HG03521 (cell line): ENCODE data around the gene MLXIPL.
"Not testable (repeated sequence)": the region's sequence is repeated elsewhere in the genome, so short reads cannot be mapped to it uniquely, and the experiment has no call there.

Source experiments
- ATAC-seq: cut with Tn5 transposase; IDR thresholded peaks from one replicate; pipeline ENCODE4 v1.9.1; 2021; ENCODE audit warnings: mild to moderate bottlenecking, moderate library complexity; ENCODE audit not compliant: unreplicated experiment

MLXIPL gene

DNA sequence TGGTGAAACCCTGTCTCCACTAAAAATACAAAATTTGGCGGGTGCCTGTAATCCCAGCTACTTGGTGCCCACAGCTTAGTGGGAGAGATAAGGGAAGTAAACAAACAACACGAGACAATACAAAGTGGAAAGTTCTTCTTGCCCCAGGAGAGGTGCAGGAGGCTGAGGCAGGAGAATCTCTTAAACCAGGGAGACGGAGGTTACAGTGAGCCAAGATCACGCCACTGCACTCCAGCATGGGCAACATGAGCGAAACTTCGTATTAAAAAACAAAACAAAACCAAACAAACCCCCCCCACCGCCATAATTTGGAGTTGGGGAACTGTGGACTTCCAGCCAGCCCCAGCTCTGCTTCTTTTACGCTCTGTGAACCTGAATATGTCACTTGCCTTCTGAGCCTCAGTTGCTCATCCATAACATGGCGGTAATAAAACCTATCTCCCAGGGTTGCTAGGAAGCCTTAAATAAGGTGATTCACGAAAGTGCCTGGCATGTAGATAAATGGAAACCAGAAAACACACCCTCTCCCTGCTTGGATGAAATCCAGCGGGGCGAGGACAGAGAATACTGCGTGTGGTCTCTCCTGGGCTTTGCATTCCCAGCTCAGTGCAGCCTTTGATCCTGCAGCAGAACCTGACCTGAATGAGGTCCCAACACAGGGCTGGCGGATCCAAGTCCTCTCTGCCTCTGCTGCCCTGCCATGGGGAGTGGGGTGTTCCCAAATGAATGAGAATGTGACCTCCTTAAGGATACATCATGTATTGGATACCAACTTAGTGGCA is 10.2 kb downstream of the MLXIPL start:
- ATAC-seq, result no peak

- no peak for ATAC-seq
These were observed 11.6 kb downstream of the MLXIPL start for GRCh38 chr7:73612598-73613269.

GRCh38 chr7:73611017-73611555 is 13.2 kb downstream of the MLXIPL start:
- ATAC-seq, result no peak

DNA sequence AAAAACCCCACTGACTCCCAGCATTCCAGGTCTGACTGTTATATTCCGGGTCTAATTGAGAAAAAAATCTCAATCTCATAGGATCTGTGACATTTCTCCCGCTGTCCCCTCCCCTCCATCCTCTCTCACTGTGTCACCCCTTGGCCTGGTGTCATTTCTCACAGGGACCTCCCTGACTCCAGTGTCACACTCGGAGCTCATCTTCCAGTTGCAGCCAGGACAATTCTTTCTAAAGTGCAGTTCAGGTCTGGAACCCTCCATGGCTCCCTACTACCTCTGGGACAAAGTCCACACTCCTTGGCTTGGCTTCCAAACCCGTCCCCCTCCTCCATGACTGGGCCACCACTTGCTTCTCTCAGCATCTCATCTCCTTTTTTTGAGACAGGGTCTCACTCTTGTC is 14.2 kb downstream of the MLXIPL start:
- no peak for ATAC-seq

GRCh38 chr7:73607692-73607983 is 16.7 kb downstream of the MLXIPL start:
- ATAC-seq, result not testable (repeated sequence)

DNA sequence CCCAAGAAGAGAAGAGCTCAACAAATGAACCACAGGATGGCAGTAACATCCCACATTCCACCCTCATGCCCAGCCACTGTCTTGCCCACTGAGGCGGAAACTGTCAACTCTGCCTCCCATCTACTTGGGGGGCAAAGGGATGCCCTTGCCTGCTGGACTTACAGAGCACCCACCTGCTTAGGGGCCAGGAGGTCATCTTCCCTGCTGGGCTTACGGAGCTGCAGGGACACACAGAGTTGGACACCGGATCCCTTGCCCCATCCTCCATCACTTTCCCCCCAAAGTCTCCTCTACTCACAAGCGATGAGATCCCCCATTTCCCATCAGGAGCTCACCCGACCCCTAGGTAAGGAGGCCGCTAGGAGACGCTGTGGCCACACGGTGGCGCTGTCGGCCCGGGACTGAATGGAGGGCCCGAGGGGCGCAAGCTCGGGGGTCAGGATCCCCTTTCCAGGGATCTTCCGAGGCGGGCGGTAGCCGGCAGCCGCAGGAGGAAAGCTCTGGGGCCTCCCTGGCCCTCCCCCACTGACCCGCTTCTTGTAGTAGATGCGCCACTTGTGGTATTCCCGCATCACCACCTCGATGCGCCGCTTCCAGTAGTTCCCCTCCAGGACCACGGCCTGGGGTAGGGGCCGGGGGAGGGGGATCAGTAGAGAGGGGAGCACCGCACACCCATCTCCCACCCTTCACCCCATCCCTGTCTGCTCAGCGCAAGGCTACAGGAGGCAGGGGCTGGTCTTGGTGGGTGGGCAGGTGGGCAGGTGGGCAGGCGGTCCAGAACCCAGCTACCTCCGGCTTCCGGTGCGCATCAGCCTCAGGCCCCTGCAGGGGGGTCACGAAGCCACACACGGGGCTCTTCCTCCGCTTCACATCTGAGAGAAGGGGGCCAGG is 17.3 kb downstream of the MLXIPL start:
- ATAC-seq, result no peak

- ATAC-seq, result no peak
These were observed 18.6 kb downstream of the MLXIPL start for GRCh38 chr7:73605601-73606220.

DNA sequence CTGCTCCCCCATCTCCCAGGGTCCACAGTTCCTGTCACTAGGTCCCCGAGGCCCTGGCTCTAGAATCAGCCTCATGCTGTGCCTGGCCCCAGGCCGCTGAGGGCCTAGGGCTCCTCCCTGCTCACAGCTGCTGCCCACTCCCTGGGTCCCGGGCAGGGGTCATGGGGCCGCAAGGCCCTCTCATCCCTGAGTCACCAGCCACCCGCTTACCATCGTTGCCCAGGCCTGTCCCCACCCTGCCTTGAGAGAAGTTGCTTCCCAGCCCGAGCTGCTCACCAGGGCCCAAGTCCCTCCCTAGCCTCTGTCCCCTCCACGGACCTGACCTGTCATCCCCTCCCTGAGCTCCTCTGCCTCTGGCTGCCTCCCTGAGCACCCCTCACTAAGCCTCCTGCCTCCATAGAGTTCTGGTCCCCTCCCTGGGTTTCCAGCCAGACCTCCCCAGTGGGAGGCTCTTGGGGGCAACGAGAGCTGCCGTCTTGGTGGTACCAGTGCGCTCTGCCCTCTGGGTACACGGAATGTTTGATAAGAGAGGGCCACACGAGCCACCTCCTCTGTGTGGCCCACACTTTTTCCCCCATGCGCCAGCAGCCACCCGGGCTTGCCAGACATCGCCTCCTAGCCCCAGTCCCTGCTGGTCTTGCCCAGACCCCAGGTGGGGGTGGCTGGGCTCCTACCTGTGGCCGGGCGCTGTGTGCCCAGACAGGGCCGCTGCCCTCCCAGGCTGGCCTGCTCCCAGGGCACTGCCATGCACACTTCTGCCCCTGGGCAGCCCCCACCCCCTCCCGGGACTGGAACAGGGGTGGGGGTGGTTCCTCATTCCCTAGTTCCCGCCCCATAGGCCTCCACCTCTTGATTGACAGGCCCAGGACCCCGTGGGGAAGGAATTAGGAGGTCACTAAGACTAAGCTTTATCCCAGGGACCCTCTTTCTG is 21.3 kb downstream of the MLXIPL start:
- ATAC-seq, result no peak

DNA sequence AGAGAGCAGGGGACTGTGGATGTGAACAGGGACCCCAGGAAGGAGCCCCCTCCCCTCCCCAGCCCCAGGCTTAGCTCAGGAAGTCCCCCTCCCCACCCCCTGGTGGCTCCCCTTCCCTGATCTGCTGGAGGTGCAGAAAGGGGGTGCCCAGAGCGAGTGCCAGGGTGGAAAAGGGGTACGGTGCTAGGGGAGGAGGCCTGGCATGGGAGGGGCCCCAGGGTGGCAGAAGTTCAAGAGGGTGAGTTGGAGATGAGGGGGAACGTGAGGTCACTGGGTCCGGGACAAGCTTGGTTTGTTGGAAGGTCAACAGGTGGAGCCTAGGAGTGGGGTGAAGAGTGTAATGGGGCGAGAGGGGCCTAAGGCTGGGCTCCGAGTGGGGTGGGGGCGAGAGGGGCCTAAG is 24.4 kb downstream of the MLXIPL start:
- no peak for ATAC-seq

DNA sequence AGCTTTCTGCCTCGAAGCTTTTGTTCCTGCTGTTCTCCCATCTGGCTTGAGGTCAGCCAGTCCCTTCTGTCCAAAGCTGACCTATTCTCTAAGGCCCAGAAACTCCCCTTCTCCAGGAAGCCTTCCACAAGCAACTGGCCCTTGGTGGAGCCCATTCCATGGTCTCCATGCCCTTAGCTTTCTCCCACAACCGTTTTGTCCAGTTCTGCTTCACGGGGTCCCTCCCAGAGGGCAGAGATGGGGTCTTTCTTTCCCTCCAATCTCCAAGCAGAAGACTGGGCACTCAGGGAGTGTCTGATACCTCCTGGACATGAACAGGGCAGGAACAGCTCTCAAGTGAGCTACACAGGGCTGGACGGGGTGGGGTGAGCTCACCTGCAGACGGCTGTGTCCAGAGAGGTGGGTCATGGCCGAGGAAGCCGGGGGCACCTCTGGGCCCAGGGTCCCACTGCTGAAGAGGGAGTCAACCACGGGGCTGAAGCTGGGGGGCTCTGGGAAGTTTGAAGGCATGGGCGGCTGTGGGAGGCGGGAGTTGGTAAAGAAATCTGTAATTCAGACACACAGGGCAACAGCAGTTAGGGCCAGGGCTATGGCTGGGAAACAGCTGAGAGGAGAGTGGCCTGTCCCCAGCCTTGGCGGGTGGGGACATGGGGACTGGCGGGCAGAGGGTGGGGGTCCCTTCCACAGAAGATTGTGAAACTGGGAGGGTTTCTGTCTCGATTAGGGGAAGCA is 25.0 kb downstream of the MLXIPL start:
- ATAC-seq, result no peak

DNA sequence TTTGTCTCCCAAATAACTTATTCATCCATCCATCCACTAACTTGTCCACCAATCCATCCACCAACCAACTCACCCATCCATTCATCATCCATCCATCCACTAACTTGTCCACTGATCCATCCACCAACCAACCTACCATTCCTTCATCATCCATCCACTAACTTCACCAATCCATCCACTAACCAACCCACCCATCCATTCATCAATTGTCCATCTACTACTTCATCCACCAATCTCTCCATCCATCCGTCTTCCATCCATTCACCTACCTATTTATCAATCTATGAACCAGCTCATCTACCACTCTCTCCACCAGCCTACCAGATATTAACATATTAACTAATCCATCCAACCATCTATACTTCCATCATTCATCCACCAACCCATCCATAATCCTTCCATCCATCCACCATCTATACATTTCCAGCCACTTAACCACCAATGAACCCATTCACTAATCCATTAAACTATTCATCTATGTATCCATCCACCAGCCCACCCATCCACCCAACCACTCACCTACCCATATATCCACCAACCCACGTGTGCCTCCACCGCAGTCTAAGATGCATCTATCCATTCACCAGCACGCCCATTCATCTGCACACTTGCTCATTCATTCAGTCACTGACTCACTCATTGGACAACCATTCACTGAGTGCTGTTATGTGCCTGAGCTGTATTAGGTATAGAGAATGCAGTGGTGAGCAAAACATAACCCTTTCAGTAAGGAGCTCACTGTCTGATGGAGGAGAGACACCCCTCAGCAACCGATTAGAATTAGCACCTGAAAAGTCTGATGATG is 26.1 kb downstream of the MLXIPL start:
- ATAC-seq, result no peak

- ATAC-seq, result no peak
These were observed 27.9 kb downstream of the MLXIPL start for GRCh38 chr7:73596191-73597065.

GRCh38 chr7:73595358-73595757 is 29.0 kb downstream of the MLXIPL start:
- ATAC-seq, result no peak

- ATAC-seq, result no peak
These were observed 30.9 kb downstream of the MLXIPL start for GRCh38 chr7:73593207-73594045.

DNA sequence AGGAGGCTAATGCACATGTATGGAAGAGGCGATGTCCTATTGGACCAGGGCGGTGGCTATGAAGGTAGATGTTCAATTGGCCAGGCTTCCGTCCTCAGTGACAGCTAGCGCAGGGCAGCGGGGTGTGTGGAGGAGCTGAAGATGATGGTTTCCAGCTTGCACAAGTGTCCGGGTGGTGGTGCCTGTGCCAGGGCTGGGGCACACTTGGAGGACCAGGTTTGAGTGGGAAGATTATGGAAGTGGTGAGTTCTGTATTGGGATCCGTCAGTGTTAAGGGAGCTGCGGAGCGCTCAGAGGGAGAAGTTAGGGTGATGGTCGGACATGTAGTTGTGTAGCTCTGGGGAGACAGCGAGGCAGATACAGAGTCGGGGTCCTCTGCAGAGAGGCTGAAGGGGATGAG is 37.4 kb downstream of the MLXIPL start:
- no peak for ATAC-seq

DNA sequence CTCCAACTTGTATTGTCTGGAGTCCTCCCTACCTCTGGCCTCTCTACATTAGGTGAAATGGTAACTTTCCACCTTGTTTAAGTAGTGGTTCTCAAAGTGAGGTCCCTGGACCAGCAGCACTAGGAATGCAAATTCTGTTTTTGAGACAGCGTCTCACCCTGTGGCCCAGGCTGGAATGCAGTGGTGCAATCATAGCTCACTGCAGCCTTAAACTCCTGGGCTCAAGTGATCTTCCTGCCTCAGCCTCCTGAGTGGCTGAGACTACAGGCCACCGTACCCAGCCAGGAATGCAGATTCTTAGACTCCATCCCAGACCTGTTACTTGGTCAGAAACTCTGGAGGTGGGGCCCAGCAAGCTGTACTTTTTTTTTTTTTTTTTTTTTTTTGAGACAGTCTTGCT is 39.1 kb downstream of the MLXIPL start:
- ATAC-seq, result no peak
